TTC549 (cell line): ENCODE measurements around the gene PTPRN2.
"Not testable (repeated sequence)": the region's sequence is repeated elsewhere in the genome, so short reads cannot be mapped to it uniquely, and the experiment has no call there.

Experiments
- FAIRE-seq: peaks from 2 replicates; lab custom pipeline; 2012; peaks lifted over from hg19 to GRCh38; lab: Jason Lieb, UNC

Gene PTPRN2

GRCh38 chr7:158587162-158588084 lies at the start of gene PTPRN2:
PTPRN2 (minus strand) TSS chr7:158587823.
- FAIRE-seq = no peak

DNA sequence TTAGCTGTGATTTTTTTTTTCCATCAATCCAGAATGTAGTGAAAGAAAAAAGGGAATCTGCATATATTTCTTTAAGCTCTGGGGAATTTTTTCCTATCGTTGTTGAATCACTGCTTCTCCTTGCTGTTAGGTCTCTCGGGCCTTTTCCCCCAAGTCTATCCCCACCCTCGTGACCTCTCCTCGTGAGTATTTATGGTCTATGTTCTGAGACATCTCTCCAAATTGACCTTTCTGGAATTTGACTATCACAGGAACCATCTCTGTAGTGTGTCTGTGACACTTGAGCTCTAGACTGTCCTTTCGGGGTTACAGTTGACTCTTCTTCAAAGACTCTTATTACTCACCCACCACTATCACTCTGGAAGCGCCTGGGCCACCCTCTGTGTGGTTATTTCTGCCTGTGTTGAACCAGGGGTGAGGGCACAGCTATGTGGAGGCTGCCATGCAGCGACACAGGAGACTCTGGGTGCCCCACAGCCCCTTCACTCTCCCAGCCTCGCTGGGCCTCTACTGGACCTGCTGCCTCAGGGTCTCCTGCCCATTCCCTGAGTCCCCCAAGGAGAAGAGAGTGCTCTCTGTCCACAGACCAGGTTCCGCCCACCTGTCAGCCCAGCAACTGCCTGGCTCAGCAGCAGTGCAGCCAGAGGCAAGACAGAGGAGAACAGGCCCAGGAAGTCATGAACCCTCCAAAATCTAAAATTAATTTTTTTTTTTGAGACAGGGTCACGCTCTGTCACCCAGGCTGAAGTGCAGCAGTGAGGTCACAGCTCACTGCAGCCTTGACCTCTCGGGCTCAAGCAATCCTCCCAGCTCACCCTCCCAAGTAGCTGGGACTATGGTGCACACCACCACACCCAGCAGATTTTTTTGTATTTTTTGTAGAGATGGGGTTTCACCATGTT lies 45.7 kb upstream of the PTPRN2 start:
- no peak for FAIRE-seq

DNA sequence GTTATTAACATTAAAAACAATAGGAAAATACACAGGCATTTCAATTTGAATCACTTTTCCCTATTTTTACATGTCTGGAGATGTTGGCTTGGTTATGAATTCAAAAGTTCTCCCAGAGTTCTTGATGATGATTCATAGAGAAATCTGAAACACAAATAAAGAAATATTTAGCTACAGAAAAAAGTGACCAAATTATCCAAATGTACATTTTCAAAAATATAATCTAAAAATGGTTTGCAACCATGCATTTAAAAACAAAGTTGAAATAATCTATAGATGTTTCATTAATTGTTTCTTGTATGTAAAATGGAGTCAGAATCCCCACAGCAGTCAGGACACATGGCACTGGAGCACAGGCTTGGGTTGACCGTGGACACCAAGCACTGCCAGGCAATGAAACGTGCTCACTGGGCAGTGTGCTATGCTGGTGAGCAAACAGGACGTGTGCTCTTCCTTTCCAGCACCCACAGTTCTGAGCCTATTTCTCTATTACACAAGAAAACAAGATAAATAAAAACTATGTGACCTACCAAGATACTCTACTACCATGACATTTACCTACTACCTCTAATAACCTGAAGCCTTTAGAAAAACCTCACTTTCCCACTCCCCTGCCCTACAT lies 44.1 kb upstream of the PTPRN2 start:
- no peak for FAIRE-seq

DNA sequence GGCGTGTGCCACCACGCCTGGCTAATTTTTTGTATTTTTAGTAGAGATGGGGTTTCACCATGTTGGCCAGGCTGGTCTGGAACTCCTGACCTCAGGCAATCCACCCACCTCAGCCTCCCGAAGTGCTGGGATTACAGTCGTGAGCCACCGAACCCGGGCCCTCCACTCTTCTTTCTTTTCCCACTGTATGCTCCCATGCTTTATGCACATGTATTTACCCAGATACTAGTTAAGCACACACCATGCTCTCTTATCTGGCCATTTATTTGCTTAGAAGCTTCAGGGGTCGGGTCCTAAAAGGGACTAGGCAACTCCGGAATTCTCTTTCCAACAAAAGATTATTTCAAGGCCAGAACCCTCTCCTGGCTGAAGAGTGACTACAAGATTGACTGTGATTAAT lies 38.7 kb upstream of the PTPRN2 start:
- not testable (repeated sequence) for FAIRE-seq

GRCh38 chr7:158623241-158623640 lies 35.6 kb upstream of the PTPRN2 start:
- FAIRE-seq = no peak

DNA sequence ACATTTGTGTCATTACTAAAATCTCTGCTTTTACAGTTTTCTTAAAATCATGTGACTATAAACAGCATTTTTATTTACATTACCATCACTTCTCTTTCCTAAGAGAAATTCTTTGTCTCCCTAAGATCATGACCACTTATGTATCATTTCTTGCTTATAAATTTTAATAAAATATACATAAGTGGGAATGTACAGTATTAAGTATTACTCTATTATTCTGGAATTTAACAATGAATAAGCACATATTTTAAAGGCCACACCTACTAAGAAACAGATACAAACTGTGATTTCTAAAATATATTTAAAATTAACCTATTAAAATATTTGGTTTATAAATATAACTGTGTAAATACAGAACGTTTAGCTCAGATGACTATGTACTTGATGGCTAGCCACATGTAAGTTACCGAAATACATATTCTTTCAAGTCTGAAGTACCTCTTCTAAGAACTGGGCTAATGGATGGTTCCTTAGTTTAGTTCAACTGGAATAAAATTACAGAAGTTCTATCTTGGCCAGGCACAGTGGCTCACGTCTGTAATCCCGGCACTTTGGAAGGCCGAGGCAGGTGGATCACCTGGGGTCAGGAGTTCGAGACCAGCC lies 33.3 kb upstream of the PTPRN2 start:
- peak; percentile 41 for FAIRE-seq

GRCh38 chr7:158620418-158620817 lies 32.8 kb upstream of the PTPRN2 start:
- no peak for FAIRE-seq

- no peak for FAIRE-seq
These were observed 31.1 kb upstream of the PTPRN2 start for GRCh38 chr7:158618745-158619140.

DNA sequence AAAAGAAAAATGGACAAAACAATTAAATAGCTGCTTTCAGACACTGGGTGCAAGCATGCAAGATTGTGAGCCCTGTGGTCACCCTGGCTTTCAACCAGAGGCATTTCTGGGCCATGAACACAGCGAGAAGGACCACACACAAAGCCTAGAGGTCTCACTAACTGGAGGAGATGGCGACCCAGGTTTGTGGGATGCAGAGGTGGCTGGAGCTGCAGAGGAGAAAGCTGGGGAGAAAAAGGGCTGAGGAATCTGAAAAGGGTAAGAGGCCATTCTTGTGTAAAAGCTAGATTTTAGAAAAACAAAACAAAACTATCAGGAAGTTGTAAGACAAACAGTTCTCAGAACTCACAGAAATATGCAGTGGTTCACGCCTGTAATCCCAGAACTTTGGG lies 30.1 kb upstream of the PTPRN2 start:
- FAIRE-seq = no peak

GRCh38 chr7:158616050-158616449 lies 28.4 kb upstream of the PTPRN2 start:
- no peak for FAIRE-seq

DNA sequence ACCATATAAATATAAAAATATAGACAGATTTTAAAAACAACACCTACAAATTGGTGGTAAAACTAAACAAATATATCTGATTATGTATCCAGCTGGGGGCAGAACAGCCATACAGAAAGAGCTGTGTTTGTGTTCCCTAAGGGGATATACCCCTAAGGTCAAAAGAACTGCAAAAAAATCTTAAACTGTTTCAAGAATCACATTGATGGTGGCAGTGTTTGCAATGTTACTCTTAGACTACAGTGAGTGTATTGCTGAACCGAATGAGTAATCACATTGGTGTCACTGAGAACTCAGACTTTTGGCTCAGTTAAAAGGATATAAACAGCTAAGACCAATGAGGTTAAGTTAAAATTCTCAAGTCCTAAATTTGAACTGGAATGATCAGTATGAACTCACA lies 27.1 kb upstream of the PTPRN2 start:
- no peak for FAIRE-seq

- FAIRE-seq = no peak
These were observed 25.9 kb upstream of the PTPRN2 start for GRCh38 chr7:158613481-158613880.

- FAIRE-seq = no peak
These were observed 24.9 kb upstream of the PTPRN2 start for GRCh38 chr7:158612546-158612945.

- FAIRE-seq = no peak
These were observed 23.9 kb upstream of the PTPRN2 start for GRCh38 chr7:158611541-158611940.

- no peak for FAIRE-seq
These were observed 21.8 kb upstream of the PTPRN2 start for GRCh38 chr7:158609313-158609974.

GRCh38 chr7:158607563-158607962 lies 19.9 kb upstream of the PTPRN2 start:
- FAIRE-seq = no peak

DNA sequence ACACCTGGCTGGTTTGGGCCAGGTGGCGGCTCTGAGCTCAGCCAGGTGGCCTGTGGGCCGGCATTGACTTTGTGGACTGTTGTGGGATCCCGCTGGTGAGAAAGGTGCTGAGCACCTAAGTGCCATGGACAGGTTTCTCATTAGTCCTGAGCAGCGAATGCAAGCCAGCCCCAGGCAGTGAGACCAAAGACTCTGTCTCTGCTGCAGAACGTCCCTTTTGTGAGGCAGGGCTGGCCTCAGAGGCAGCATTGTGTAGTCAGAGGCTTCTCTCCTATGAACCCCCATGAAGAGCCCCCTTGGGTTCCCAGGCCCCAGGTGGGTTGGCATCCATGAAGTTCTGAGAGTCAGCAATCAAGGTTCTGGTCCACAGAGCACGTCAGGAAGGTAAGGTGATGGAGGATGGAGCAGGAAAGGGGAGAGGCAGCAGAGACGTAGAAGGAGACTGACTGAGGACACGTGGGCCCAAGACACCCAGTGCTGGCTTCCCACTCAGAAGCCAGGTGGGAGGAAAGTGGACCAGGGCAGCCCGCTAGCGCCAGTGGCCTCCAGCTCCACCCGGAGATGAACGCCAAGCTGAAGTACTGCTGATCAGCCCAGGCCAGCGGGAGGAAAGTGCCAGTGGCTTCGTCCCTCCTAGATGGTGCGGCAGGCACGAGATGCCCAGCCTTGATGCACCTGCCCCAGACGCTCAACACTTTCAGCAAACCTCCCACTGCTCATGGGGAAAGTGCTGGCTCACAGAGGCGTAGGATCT lies 19.2 kb upstream of the PTPRN2 start:
- no peak for FAIRE-seq

DNA sequence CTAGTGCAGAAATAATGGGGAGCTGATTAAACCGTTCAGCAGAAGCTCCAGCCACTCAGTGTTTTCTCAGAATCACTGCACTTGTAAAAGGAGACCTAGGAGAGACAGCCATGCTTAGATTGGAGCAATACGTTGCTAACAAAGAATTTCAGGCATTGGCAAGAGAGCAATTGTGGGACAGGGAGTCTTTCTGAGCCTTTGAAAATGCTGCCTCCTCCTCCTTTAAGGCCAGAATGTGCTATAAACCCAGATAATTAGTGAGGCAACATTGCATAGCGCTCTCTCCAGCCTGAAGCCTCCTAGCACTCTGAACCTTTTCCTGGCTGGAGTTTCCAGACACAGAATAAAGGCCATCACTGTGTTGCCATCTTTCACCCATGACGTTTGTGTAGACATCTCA lies 18.5 kb upstream of the PTPRN2 start:
- no peak for FAIRE-seq

DNA sequence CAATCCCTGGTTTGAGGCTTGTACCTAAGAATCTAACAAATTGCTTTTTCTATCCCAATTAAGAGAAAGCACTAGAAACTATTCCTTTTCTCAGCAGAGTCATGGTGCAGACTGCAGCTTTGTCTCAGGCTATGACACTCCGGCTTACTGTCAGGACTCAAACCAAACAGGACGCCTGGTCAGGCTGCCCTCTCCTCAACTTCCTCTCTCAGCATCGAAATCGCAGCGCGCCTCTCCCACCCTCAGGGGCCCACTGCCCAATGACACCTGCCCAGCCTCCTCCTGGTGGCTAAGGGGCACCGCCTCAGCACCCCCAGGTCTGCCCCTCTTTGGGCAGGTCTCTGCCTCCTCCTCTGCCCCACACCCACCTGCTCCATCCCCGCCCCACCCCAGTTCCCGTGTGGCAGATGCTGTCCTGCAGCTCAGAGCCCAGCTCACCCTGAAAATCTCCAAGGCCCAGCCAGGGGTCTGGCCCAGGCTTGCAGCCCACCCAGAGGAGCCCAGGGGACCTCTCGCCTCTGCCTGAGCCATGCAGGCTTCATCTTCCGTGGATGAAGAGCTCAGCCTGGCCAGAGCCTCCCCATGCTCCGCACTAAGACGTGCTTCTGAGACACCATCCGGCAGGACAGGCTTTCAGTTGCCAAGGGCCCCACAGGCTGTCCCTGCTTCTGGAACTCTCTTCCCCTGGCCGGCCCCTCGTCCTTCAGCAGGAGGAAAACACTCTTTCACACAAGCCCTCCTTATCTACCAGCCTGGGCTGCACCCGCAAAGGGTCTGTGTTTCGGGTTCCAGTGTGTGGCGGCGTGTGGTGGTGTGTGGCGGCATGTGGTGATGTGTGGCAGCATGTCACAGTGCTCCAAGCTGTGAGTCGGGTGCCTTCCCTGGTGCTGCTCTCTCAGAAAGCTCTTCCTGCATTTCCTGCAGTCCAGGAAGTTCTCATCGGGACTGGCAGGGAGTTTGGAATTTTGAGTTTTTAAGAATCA lies 16.4 kb upstream of the PTPRN2 start:
- no peak for FAIRE-seq
